SK-N-SH treated with all-trans-retinoic acid at 6 μM for 48 hours (cell line): Measurements from ENCODE around the gene MOV10L1.

Experiments
- ATAC-seq: fragments of 200-7000 bp; cut with Tn5 transposase; 3 replicates; pipeline ENCODE4 v1.9.1; 2020; ENCODE audit warnings: mild to moderate bottlenecking, moderate library complexity
- ARNTL ChIP-seq: fragments of 450-650 bp; formaldehyde crosslinking; IDR thresholded peaks from 2 replicates; pipeline ENCODE4 v1.5.0; 2020; ENCODE audit warnings: low read depth, mild to moderate bottlenecking, moderate library complexity, borderline replicate concordance
- BACH2 ChIP-seq: fragments of 250-450 bp; sonication (Bioruptor Pico); IDR thresholded peaks from 2 replicates; pipeline ENCODE4 v1.9.0; 2021; ENCODE audit warnings: mild to moderate bottlenecking, borderline replicate concordance
- CSDC2 ChIP-seq: fragments of 250-450 bp; sonication (Bioruptor Pico); IDR thresholded peaks from 2 replicates; pipeline ENCODE4 v1.5.0; 2020; ENCODE audit warnings: mild to moderate bottlenecking, moderate library complexity
- CSRNP3 ChIP-seq: fragments of 250-450 bp; sonication (Bioruptor Pico); IDR thresholded peaks from 2 replicates; pipeline ENCODE4 v1.5.1; 2021; ENCODE audit warnings: mild to moderate bottlenecking, moderate library complexity
- ESRRG ChIP-seq: fragments of 250-450 bp; sonication (Bioruptor Pico); IDR thresholded peaks from 2 replicates; pipeline ENCODE4 v1.6.1; 2021; ENCODE audit warnings: mild to moderate bottlenecking
- GLIS3 ChIP-seq: fragments of 250-450 bp; sonication (Bioruptor Pico); IDR thresholded peaks from 2 replicates; pipeline ENCODE4 v1.5.0; 2020; ENCODE audit warnings: mild to moderate bottlenecking, moderate library complexity
- ISL1 ChIP-seq: fragments of 250-450 bp; sonication (Bioruptor Pico); IDR thresholded peaks from 2 replicates; pipeline ENCODE4 v2.1.2; 2022; ENCODE audit warnings: mild to moderate bottlenecking, moderate library complexity
- OSR1 ChIP-seq: fragments of 250-450 bp; sonication (Bioruptor Pico); IDR thresholded peaks from 2 replicates; pipeline ENCODE4 v1.8.0; 2022; ENCODE audit warnings: moderate library complexity, mild to moderate bottlenecking, inconsistent platforms
- POU6F1 ChIP-seq: fragments of 250-450 bp; sonication (Bioruptor Pico); IDR thresholded peaks from 2 replicates; pipeline ENCODE4 v1.8.0; 2021; ENCODE audit warnings: low read depth, mild to moderate bottlenecking, moderate library complexity, borderline replicate concordance
- PPARA ChIP-seq: fragments of 250-450 bp; sonication (Bioruptor Pico); IDR thresholded peaks from 2 replicates; pipeline ENCODE4 v1.5.0; 2020; ENCODE audit warnings: mild to moderate bottlenecking, borderline replicate concordance
- RARB ChIP-seq: fragments of 250-450 bp; sonication (Bioruptor Pico); IDR thresholded peaks from 2 replicates; pipeline ENCODE4 v1.8.0; 2021; ENCODE audit warnings: mild to moderate bottlenecking, moderate library complexity
- SNAI2 ChIP-seq: fragments of 250-450 bp; sonication (Bioruptor Pico); IDR thresholded peaks from 2 replicates; pipeline ENCODE4 v1.5.0; 2020; ENCODE audit warnings: mild to moderate bottlenecking, moderate library complexity
- TOX ChIP-seq: fragments of 250-450 bp; sonication (Bioruptor Pico); IDR thresholded peaks from 2 replicates; pipeline ENCODE4 v1.8.0; 2021; ENCODE audit warnings: mild to moderate bottlenecking, moderate library complexity, borderline replicate concordance
- TSHZ2 ChIP-seq: fragments of 250-450 bp; sonication (Bioruptor Pico); IDR thresholded peaks from 2 replicates; pipeline ENCODE4 v1.5.0; 2020; ENCODE audit warnings: mild to moderate bottlenecking, moderate library complexity
- ZC3H10 ChIP-seq: fragments of 250-450 bp; sonication (Bioruptor Pico); IDR thresholded peaks from 2 replicates; pipeline ENCODE4 v1.5.1; 2021; ENCODE audit warnings: mild to moderate bottlenecking, moderate library complexity
- ZFP3 ChIP-seq: fragments of 250-450 bp; sonication (Bioruptor Pico); IDR thresholded peaks from 2 replicates; pipeline ENCODE4 v1.5.0; 2020; ENCODE audit warnings: mild to moderate bottlenecking, moderate library complexity
- ZFP30 ChIP-seq: fragments of 450-650 bp; formaldehyde crosslinking; IDR thresholded peaks from 2 replicates; pipeline ENCODE4 v1.5.0; 2022; ENCODE audit warnings: mild to moderate bottlenecking, moderate library complexity
- ZNF565 ChIP-seq: fragments of 450-650 bp; formaldehyde crosslinking; conservative IDR thresholded peaks from 2 replicates; pipeline ENCODE4 v1.5.0; 2020; ENCODE audit warnings: low read depth, mild to moderate bottlenecking, moderate library complexity
- ZNF70 ChIP-seq: fragments of 450-650 bp; formaldehyde crosslinking; IDR thresholded peaks from 2 replicates; pipeline ENCODE4 v1.5.0; 2020; ENCODE audit warnings: mild to moderate bottlenecking, moderate library complexity
- ZNF8 ChIP-seq: fragments of 450-650 bp; formaldehyde crosslinking; IDR thresholded peaks from 2 replicates; pipeline ENCODE4 v1.5.0; 2020; ENCODE audit warnings: mild to moderate bottlenecking, moderate library complexity
- TF ChIP-seq, protein P1 (sequence below): fragments of 250-450 bp; sonication (Bioruptor Pico); IDR thresholded peaks from 2 replicates; pipeline ENCODE4 v1.5.1; 2020; ENCODE audit warnings: low read depth, mild to moderate bottlenecking, moderate library complexity

Gene MOV10L1

DNA sequence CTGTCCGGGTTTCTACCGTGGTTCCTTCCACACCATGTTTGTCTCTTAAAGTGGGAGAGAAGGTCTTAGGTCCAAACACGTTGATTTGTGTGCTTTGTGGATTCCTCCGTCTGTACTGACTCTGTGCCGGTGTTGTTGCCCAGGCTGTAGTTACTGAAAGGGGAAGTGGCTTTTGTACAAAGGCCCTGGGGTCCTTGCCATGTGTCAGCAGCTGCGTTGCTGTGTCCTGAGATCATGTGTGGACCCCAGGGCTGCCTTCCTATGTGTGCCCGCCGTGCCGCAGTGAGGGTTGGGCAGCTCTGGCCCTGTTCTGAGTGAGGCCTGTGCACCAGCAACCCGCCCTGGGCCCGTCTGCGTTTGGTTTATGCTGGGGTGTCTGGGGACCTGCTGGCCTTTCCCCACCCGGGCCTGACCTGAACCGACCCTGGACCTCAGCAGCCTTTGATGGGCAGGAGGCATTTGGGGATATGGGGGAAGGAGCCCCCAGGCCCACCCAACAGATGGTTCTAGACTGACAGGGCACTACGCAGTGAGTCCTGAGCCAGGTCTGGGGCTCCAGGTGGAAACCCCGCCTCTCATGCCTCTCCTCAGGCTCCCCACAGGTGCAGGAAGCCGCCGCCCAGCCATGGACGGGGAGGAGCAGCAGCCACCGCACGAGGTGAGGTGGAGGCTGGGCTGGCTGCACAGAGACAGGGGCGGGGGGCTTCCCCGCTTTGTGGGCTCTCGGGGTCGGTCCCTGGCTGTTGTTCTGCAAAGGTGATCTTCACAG is 102.8 kb downstream of the MOV10L1 start:
- no peak for ATAC-seq
- no peak for TF ChIP-seq TSHZ2 (CRISPR knock-in tag)
- no peak for TF ChIP-seq RARB (CRISPR knock-in tag)
- no peak for TF ChIP-seq SNAI2 (CRISPR knock-in tag)
- TF ChIP-seq OSR1 (CRISPR knock-in tag), result no peak
- TF ChIP-seq ZNF70 (CRISPR knock-in tag), result no peak
- no peak for TF ChIP-seq GLIS3 (CRISPR knock-in tag)
- TF ChIP-seq PPARA (CRISPR knock-in tag), result no peak
- no peak for TF ChIP-seq ISL1 (CRISPR knock-in tag)

DNA sequence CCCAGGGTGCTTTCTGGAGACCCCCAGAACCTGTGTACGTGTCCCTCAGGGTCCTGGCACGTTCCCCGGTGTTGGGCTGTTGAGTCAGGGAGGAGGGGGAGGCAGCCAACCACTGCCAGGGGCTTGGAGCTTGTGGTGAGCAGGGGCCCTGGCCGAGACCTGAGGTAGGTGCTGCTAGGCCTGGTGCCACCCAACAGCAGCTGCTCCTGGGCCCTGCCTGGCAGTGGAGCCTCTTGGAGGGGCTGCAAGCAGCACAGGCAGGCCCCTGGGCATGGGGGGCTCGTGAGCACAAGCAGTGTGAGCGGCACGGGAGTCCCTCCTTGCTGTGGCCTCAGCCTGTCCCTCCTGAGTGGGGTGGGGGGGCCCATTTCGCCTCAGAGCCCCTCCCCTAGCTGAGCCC is 103.8 kb downstream of the MOV10L1 start:
- no peak for ATAC-seq

More for the DNA sequence above, 103.8 kb downstream of the MOV10L1 start:
- no peak for TF ChIP-seq ARNTL (CRISPR knock-in tag)
- TF ChIP-seq ZNF70 (CRISPR knock-in tag), result no peak
- TF ChIP-seq CSDC2 (CRISPR knock-in tag), result no peak
- no peak for TF ChIP-seq CSRNP3 (CRISPR knock-in tag)
- TF ChIP-seq OSR1 (CRISPR knock-in tag), result no peak
- TF ChIP-seq GLIS3 (CRISPR knock-in tag), result no peak
- TF ChIP-seq ZFP3 (CRISPR knock-in tag), result no peak
- no peak for TF ChIP-seq POU6F1 (CRISPR knock-in tag)
- no peak for TF ChIP-seq ZNF8 (CRISPR knock-in tag)
- TF ChIP-seq ZC3H10 (CRISPR knock-in tag), result no peak
- no peak for TF ChIP-seq TOX (CRISPR knock-in tag)
- no peak for TF ChIP-seq ESRRG (CRISPR knock-in tag)
- no peak for TF ChIP-seq ZNF565 (CRISPR knock-in tag)
- TF ChIP-seq PPARA (CRISPR knock-in tag), result no peak
- no peak for TF ChIP-seq BACH2 (CRISPR knock-in tag)
- no peak for TF ChIP-seq TSHZ2 (CRISPR knock-in tag)
- no peak for TF ChIP-seq RARB (CRISPR knock-in tag)
- TF ChIP-seq ZFP30, result no peak
- TF ChIP-seq, protein P1, sequence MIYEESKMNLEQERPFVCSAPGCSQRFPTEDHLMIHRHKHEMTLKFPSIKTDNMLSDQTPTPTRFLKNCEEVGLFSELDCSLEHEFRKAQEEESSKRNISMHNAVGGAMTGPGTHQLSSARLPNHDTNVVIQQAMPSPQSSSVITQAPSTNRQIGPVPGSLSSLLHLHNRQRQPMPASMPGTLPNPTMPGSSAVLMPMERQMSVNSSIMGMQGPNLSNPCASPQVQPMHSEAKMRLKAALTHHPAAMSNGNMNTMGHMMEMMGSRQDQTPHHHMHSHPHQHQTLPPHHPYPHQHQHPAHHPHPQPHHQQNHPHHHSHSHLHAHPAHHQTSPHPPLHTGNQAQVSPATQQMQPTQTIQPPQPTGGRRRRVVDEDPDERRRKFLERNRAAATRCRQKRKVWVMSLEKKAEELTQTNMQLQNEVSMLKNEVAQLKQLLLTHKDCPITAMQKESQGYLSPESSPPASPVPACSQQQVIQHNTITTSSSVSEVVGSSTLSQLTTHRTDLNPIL (CRISPR knock-in tag), result no peak
